ENCODE results near the gene CLIC4. TPM values are rescaled to one million over a fixed set of nuclear protein-coding genes. Genes with fewer than 3 reads are reported as not detected.
"Not testable (repeated sequence)": the region's sequence is repeated elsewhere in the genome, so short reads cannot be mapped to it uniquely, and the experiment has no call there.

CLIC4 gene
- 157 and 169 TPM in 2 replicates for total RNA-seq (2014; rRNA removed; shearing (Covaris generic))

GRCh38 chr1:24744911-24745710, at the start of gene CLIC4:
TSS of gene CLIC4 (plus strand) at chr1:24745447. CDS start at chr1:24745554, 107 bp downstream.
- Histone ChIP-seq H3K4me1 (peaks cover 23% of the 10 kb centered on the region), H3K27ac (peak within 1 kb of the TSS; percentile 56), H3K4me3 (peak within 1 kb of the TSS; percentile 75), H3K27me3 (no peaks in the 10 kb centered on the region), H3K9me3 (replicated peaks) (no peaks in the 10 kb centered on the region), H3K36me3 (no peaks in the 10 kb centered on the region)
- DNase-seq, result peak; percentile 100

GRCh38 chr1:24696041-24696755, 49.0 kb upstream of the CLIC4 start:
- Histone ChIP-seq H3K27ac (no peak overlapping the region), H3K9me3 (replicated peaks) (no peaks in the 10 kb centered on the region), H3K4me1 (peaks cover 50% of the 10 kb centered on the region), H3K36me3 (no peaks in the 10 kb centered on the region), H3K27me3 (no peaks in the 10 kb centered on the region), H3K4me3 (no peak overlapping the region)
- peak; percentile 40 to 67 for DNase-seq

- DNase-seq, result no peak
- Histone ChIP-seq H3K9me3 (replicated peaks) (no peaks in the 10 kb centered on the region), H3K36me3 (no peaks in the 10 kb centered on the region), H3K4me1 (peaks cover 53% of the 10 kb centered on the region), H3K27me3 (no peaks in the 10 kb centered on the region), H3K4me3 (no peak overlapping the region), H3K27ac (no peak overlapping the region)
Measured at GRCh38 chr1:24696756-24697330, 48.4 kb upstream of the CLIC4 start.

DNA sequence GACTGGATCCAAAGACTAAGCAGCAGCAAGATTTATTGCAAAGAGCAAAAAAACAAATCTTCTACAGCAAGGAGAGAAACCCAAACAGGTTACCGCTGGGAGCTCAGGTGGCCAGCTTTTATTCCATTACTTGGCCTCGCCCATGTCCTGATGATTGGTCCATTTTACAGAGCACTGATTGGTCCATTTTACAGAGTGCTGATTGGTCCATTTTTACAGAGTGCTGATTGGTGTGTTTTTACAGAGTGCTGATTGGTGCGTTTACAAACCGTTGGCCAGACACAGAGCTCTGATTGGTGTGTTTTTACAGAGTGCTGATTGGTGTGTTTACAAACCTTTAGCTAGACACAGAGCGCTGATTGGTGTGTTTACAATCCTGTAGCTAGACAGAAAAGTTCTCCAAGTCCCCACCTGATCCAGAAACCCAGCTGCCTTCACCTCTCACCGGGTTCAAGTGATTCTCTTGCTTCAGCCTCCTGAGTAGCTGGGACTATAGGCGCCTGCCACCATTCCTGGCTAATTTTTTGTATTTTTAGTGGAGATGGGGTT, 47.7 kb upstream of the CLIC4 start:
- H3K27ac ChIP-seq; H3K9me3 ChIP-seq (replicated peaks); H3K36me3 ChIP-seq; H3K27me3 ChIP-seq; H3K4me3 ChIP-seq; DNase-seq: not testable (repeated sequence)
- peaks cover 58% of the 10 kb centered on the region for H3K4me1 ChIP-seq

GRCh38 chr1:24698326-24698725, 46.9 kb upstream of the CLIC4 start:
- DNase-seq; H3K27ac ChIP-seq; H3K4me3 ChIP-seq; H3K9me3 ChIP-seq (replicated peaks); H3K36me3 ChIP-seq; H3K27me3 ChIP-seq: not testable (repeated sequence)
- H3K4me1 ChIP-seq, result peaks cover 65% of the 10 kb centered on the region

DNA sequence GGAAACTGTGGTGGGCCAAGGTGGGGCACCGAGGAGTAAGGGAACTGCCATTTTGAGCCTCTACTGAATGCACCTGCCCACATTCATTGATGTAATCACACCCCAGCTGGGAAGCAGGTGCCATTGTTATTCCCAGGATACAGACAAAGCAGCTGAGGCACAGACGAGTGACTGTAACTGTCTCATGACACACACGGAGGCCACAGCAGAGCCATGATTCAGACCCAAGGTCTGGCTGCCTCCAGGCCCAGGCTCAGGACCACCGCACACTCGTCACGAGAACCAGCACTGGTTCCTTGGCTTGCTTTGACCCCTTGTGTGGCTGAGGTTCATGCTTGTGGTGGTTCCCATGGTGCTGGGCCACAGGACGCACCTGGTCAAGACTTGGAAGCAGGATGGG, 45.6 kb upstream of the CLIC4 start:
- Histone ChIP-seq H3K27ac (peak overlapping the region; percentile 53), H3K9me3 (replicated peaks) (no peaks in the 10 kb centered on the region), H3K27me3 (no peaks in the 10 kb centered on the region), H3K4me1 (peaks cover 61% of the 10 kb centered on the region), H3K4me3 (no peak overlapping the region), H3K36me3 (no peaks in the 10 kb centered on the region)
- DNase-seq, result peak; percentile 57 to 68

DNA sequence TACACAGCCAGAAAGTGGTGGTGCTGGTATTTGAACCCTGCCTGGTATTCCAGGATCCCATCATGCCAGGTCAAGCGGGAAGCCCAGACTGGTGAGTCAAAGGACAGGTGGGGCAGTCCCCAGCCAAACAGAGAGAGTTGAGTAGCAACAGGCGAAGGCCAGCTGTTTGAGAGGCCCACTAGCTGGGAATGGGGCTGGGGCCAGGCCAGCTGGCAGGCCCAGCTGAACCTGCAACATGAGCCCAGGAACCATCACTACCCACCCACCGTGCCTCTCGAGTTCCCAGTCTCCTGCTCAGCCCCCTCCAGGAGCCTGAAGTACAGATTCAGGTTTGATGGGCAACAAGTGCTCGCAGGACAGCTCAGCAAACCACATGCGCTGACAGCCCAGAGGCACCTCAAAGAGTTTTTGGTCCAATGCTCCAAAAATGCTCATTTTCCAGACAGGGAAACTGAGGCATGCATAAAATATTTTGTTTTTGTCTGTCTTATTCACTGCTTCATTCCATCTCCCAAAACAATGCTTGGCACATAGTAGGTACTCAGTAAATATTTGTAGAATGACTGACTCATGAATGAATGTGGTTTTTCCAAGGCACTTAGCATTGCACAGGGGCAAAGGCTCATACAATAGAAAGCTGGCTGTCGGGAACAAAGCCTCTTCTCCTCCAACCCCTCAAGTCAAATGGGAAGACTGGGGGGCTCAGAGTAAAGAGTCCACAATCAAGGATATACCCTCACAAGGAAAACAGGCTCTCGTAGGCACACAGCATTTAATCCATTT, 42.5 kb upstream of the CLIC4 start:
- Histone ChIP-seq H3K27ac (peak overlapping the region; percentile 57), H3K4me1 (peaks cover 40% of the 10 kb centered on the region), H3K27me3 (no peaks in the 10 kb centered on the region), H3K36me3 (no peaks in the 10 kb centered on the region), H3K9me3 (replicated peaks) (no peaks in the 10 kb centered on the region), H3K4me3 (no peak overlapping the region)
- peak; percentile 98 for DNase-seq

DNA sequence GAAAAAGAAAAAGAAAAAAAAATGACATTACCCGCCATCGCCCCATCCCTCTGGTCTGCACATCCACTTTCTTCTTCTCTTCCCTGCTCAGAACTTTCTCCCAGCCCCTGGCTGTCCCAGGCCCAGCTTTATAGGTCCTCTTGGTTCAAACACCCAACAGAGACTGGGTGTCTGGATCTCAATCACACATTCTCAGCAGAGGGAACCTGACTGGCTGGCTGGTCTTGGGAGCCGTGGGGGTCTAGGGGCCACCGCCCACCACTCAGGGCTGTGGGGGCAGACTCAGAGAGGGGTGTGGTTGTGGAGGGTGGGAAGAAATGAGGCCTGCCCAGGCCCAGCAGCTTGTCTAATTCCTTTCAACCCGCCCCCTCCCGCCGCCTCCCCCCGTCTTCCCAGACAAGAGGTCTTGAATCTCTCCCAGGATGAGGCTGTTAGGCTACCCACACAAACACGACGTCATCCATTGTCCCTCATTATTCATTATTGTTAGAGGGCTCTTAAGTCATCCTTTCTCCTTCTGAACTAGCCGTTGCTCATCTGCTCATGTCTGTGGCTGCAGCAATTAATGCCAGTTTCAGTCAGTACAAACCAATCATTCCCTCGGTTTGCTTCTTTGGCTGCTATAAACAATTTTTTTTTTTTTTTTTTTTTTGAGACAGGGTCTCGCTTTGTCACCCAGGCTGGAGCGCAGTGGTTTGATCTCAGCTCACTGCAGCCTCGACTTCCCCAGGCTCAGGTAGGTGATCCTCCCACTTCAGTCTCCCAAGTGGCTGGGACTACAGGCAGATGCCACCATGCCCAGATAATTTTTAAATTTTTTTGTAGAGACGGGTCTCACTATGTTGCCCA, 40.6 kb upstream of the CLIC4 start:
- H3K36me3 ChIP-seq, result no peaks in the 10 kb centered on the region
- H3K9me3 ChIP-seq (replicated peaks), result no peaks in the 10 kb centered on the region
- DNase-seq, result peak; percentile 63 to 68
- H3K4me1 ChIP-seq, result peaks cover 30% of the 10 kb centered on the region
- H3K4me3 ChIP-seq, result peak overlapping the region; percentile 43
- H3K27me3 ChIP-seq, result no peaks in the 10 kb centered on the region
- H3K27ac ChIP-seq, result peak overlapping the region; percentile 69

DNA sequence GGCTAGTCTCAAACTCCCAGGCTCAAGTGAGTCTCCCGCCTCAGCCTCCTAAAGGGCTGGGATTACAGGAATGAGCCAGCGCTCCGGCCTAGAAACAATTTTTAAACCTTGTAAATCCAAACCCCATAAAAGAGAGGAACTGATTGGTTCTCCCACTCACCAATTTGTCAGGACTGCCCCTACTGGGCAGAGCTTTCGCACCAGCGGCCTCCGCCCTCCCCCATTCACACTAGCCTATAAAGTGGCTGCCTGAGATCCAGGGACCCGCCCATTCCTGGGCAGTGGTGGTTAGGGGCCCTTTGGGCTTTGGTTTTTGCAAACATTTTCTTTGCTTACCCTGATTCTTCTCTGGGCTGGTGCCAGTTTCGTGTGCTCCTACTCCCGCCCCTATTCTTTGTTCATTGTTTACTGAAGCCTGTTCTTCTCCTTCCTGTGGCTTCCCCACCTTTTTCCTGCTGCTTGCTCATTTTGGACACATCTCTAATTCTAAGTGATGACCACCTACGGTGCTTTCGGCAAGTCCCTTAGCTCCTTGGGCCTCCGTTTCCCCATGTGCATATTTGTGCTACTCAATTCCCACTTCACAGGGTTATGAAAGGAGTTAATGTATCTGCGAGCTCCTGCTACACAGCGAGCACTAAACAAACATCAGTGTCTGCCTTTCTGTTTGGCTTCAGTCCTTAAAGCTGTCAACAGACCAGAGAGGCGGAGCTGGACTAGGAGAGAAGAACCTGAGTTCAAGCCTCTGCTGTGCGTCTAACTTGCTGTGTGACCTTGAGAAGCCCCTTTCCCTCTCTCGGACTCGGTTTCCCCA, 39.8 kb upstream of the CLIC4 start:
- Histone ChIP-seq H3K27ac (peak overlapping the region; percentile 69), H3K9me3 (replicated peaks) (no peaks in the 10 kb centered on the region), H3K27me3 (no peaks in the 10 kb centered on the region), H3K4me3 (peak overlapping the region; percentile 43), H3K4me1 (peaks cover 24% of the 10 kb centered on the region), H3K36me3 (no peaks in the 10 kb centered on the region)
- DNase-seq, result peak; percentile 98

DNA sequence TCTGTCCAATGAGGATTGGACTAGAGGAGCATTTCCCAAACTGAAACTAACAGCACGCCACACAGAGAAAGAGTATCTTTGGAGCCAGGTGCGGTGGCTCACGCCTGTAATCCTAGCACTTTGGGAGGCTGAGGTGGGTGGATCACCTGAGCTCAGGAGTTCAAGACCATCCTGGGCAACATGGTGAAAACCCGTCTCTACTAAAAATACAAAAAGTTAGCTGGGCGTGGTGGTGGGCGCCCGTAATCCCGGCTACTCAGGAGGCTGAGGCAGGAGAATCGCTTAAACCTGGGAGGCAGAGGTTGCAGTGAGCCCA, 39.2 kb upstream of the CLIC4 start:
- Histone ChIP-seq H3K27ac (peak overlapping the region; percentile 69; the same call in 1 of the 2 replicates), H3K4me1 (peaks cover 24% of the 10 kb centered on the region)
- not testable (repeated sequence) for H3K27me3 ChIP-seq; DNase-seq; H3K9me3 ChIP-seq (replicated peaks); H3K4me3 ChIP-seq; H3K36me3 ChIP-seq

- Histone ChIP-seq H3K4me1 (peaks cover 17% of the 10 kb centered on the region), H3K27ac (no peak overlapping the region), H3K36me3 (no peaks in the 10 kb centered on the region), H3K4me3 (no peak overlapping the region), H3K9me3 (replicated peaks) (no peaks in the 10 kb centered on the region), H3K27me3 (no peaks in the 10 kb centered on the region)
- peak; percentile 56 to 64 for DNase-seq
Measured at GRCh38 chr1:24707687-24708086, 37.6 kb upstream of the CLIC4 start.

GRCh38 chr1:24708938-24709337, 36.3 kb upstream of the CLIC4 start:
- Histone ChIP-seq H3K36me3 (no peaks in the 10 kb centered on the region), H3K4me3 (no peak overlapping the region), H3K4me1 (peaks cover 19% of the 10 kb centered on the region), H3K27ac (no peak overlapping the region), H3K9me3 (replicated peaks) (no peaks in the 10 kb centered on the region), H3K27me3 (no peaks in the 10 kb centered on the region)
- no peak for DNase-seq

DNA sequence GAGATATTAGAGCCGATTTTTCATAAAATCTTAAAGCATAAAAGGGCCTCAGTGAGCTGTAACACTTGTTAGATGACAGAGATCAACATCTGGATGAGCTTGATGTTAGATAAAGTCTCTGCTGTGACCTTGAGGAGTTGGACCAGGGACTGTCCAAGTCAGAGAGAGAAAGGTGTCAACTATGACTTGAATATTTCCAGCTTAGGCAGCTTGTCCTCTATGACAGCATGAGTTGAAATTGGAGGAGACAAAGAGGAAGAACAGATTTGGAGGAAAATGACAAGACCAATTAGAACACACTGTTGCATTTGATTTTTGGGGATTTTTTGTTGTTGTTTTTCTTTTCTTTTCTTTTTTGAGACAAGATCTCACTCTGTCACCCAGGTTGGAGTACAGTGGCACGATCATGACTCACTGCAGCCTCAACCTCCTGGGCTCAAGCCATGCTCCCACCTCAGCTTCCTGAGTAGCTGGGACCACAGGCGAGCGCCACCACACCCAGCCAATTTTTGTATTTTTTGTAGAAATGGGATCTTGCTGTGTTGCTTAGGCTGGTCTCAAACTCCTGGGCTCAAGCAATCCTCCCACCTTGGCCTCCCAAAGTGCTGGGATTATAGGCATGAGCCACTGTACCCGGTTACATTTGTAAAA, 35.3 kb upstream of the CLIC4 start:
- Histone ChIP-seq H3K9me3 (replicated peaks) (no peaks in the 10 kb centered on the region), H3K27ac (no peak overlapping the region), H3K4me3 (no peak overlapping the region), H3K36me3 (no peaks in the 10 kb centered on the region), H3K27me3 (no peaks in the 10 kb centered on the region), H3K4me1 (peaks cover 13% of the 10 kb centered on the region)
- DNase-seq, result no peak

Measured in SJCRH30 (cell line).